ENCODE results near the gene TMEM235. TPM values are rescaled to one million over a fixed set of nuclear protein-coding genes. Genes with fewer than 3 reads are reported as not detected.

Gene TMEM235
- polyA plus RNA-seq, 1 of the 3 experiments (the other 2 are of a cell fraction) = not detected

- peak within 1 kb of the TSS; percentile 29 to 39; a peak in 3 of 4 replicates for H3K27ac ChIP-seq (ENCODE audit: low read depth in 2 of 2, low read length in 1 of 2)
- H3K79me2 ChIP-seq (ENCODE audit: insufficient read depth) = peaks cover 51% of the 10 kb centered on the region
- WGBS (ENCODE audit: low lambda C conversion rate) = 2% methylated on average over 25 of the region's 60 CpGs
- H3K9ac ChIP-seq = peak within 1 kb of the TSS; percentile 92
- no peaks in the 10 kb centered on the region for H3K9me3 ChIP-seq
- TF ChIP-seq PBX3 (IDR thresholded peaks at IDR 0.05) = peak; percentile 15; the same call in 1 of the 2 replicates
- peak; percentile 31; the same call in 1 of the 2 replicates for TF ChIP-seq TCF12 (IDR thresholded peaks at IDR 0.05)
- TF ChIP-seq ELF1 (IDR thresholded peaks at IDR 0.05) = no peak
- no peak for TF ChIP-seq GATA2 (CRISPR knock-in tag; IDR thresholded peaks at IDR 0.05)
- TF ChIP-seq FOSL2 (IDR thresholded peaks at IDR 0.05; ENCODE audit: borderline replicate concordance, low read depth) = peak; percentile 10; the same call in 1 of the 2 replicates
- TF ChIP-seq EZH2phosphoT487 (IDR thresholded peaks at IDR 0.05; ENCODE audit: borderline replicate concordance, low read depth) = no peak
- TF ChIP-seq TEAD4 (IDR thresholded peaks at IDR 0.05; ENCODE audit: borderline replicate concordance, insufficient read depth) = no peak
- peak; percentile 82 for TF ChIP-seq YY1 (IDR thresholded peaks at IDR 0.05; ENCODE audit: low read depth)
- TF ChIP-seq SIN3A (IDR thresholded peaks at IDR 0.05; ENCODE audit: borderline replicate concordance, low read depth, low read length) = peak; percentile 100
- TF ChIP-seq FOXM1 (IDR thresholded peaks at IDR 0.05; ENCODE audit: low read depth) = peak; percentile 86
- TF ChIP-seq FOXJ3 (CRISPR knock-in tag; IDR thresholded peaks at IDR 0.05) = no peak
- peak in 1 of 2 experiments; percentile 58; a peak in 1 of 4 replicates for TF ChIP-seq EP300 (IDR thresholded peaks at IDR 0.05; ENCODE audit: borderline replicate concordance in 1 of 2, low read depth in 1 of 2, low read length in 1 of 2)
- TF ChIP-seq, protein P1, sequence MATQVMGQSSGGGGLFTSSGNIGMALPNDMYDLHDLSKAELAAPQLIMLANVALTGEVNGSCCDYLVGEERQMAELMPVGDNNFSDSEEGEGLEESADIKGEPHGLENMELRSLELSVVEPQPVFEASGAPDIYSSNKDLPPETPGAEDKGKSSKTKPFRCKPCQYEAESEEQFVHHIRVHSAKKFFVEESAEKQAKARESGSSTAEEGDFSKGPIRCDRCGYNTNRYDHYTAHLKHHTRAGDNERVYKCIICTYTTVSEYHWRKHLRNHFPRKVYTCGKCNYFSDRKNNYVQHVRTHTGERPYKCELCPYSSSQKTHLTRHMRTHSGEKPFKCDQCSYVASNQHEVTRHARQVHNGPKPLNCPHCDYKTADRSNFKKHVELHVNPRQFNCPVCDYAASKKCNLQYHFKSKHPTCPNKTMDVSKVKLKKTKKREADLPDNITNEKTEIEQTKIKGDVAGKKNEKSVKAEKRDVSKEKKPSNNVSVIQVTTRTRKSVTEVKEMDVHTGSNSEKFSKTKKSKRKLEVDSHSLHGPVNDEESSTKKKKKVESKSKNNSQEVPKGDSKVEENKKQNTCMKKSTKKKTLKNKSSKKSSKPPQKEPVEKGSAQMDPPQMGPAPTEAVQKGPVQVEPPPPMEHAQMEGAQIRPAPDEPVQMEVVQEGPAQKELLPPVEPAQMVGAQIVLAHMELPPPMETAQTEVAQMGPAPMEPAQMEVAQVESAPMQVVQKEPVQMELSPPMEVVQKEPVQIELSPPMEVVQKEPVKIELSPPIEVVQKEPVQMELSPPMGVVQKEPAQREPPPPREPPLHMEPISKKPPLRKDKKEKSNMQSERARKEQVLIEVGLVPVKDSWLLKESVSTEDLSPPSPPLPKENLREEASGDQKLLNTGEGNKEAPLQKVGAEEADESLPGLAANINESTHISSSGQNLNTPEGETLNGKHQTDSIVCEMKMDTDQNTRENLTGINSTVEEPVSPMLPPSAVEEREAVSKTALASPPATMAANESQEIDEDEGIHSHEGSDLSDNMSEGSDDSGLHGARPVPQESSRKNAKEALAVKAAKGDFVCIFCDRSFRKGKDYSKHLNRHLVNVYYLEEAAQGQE (IDR thresholded peaks at IDR 0.05; ENCODE audit: low read depth, low read length) = 0 out of 2 replicates have a peak, but pooled peaks have one; percentile 42
- peak; percentile 100 for TF ChIP-seq MXI1 (IDR thresholded peaks at IDR 0.05; ENCODE audit: low read depth, low read length)
- peak; percentile 39; the same call in 1 of the 2 replicates for TF ChIP-seq GABPA (IDR thresholded peaks at IDR 0.05; ENCODE audit: low read depth)
- TF ChIP-seq TAF1 (IDR thresholded peaks at IDR 0.05; ENCODE audit: borderline replicate concordance, low read depth, low read length) = peak; percentile 89
- TF ChIP-seq, protein P2, sequence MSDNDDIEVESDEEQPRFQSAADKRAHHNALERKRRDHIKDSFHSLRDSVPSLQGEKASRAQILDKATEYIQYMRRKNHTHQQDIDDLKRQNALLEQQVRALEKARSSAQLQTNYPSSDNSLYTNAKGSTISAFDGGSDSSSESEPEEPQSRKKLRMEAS (IDR thresholded peaks at IDR 0.05; ENCODE audit: low read depth) = peak; percentile 97
- TF ChIP-seq POLR2AphosphoS5 (IDR thresholded peaks at IDR 0.05; ENCODE audit: low read depth, low read length) = peak; percentile 68
- peak; percentile 95 for TF ChIP-seq CHD2 (IDR thresholded peaks at IDR 0.05; ENCODE audit: low read length, partially characterized antibody)
- TF ChIP-seq RFX5 (IDR thresholded peaks at IDR 0.05; ENCODE audit: low read length) = no peak
- peak within 1 kb of the TSS; percentile 98 for H3K4me2 ChIP-seq
- H3K9me2 ChIP-seq = no peaks in the 10 kb centered on the region
- peaks cover 7 to 12% of the 10 kb centered on the region in 2 experiments; a peak in 2 of 4 replicates for H3K4me1 ChIP-seq (ENCODE audit: control insufficient read depth in 1 of 2, insufficient read depth in 2 of 2, low read depth in 1 of 2, low read length in 1 of 2)
- DNase-seq = peak; percentile 100
- peaks cover under 1% of the 10 kb centered on the region; the same call in 1 of the 2 replicates for H4K20me1 ChIP-seq (ENCODE audit: insufficient read depth)
- H3K36me3 ChIP-seq (replicated peaks in 1 of 2; ENCODE audit: control insufficient read depth in 1 of 2, insufficient read depth in 2 of 2, low read length in 1 of 2) = peaks cover 0 to 18% of the 10 kb centered on the region in 2 experiments
- no peaks in the 10 kb centered on the region for H3K27me3 ChIP-seq (ENCODE audit: insufficient read depth)
- ChIA-PET CTCF (interaction anchor here (0.7 to 1.6 kb wide), 7 partner anchors 9 to 100 kb away, joined by 3 to 7 read pairs (median 3); partner anchors contain the start of genes AFMID and TK1), POLR2A (interaction anchor here (1.2 kb wide), 1 partner anchor 10 kb away, joined by 3 read pairs; no protein-coding TSS in a partner anchor)
- H3K4me3 ChIP-seq (ENCODE audit: low read depth in 2 of 2, low read length in 1 of 2) = peak within 1 kb of the TSS; percentile 62 to 87
- H3F3A ChIP-seq (replicated peaks; ENCODE audit: insufficient read depth) = no peaks in the 10 kb centered on the region
- peak within 1 kb of the TSS; percentile 95 for H2AFZ ChIP-seq (ENCODE audit: low read depth)
These were observed 17.3 kb upstream of the TMEM235 start, which contains the start of gene BIRC5 for GRCh38 chr17:78214016-78214705. Gene BIRC5 (plus strand): TSS chr17:78214253. CDS start chr17:78214317, 64 bp downstream.

All from SK-N-SH (cell line).